Mucosa of gallbladder (tissue), 1 donor: ENCODE measurements around the gene GTPBP1. TPM values are rescaled to one million over a fixed set of nuclear protein-coding genes. Genes with fewer than 3 reads are reported as not detected.

Source experiments
- total RNA-seq: library from RNA; stranded (reverse); gene quantifications from one replicate; pipeline ENCODE4 v1.2.1, GENCODE V29; 2021
- donor health status: DM: no; HTN: no; CAD: no.

GTPBP1 gene
- total RNA-seq, 1 donor from 2014 or later, result 67.1 TPM

Other genes with a start within 250 kb of the GTPBP1 start
- gene KDELR3, start 237.8 kb upstream of the GTPBP1 start, total RNA-seq, result 22.8 TPM
- gene DDX17, start 199.6 kb upstream of the GTPBP1 start, total RNA-seq, result 535 TPM
- gene DMC1, start 135.8 kb upstream of the GTPBP1 start, total RNA-seq, result 0.40 TPM
- gene FAM227A, start 49.6 kb upstream of the GTPBP1 start, total RNA-seq, result 5.1 TPM
- gene CBY1, start 49.3 kb upstream of the GTPBP1 start, total RNA-seq, result 43.2 TPM
- 52.7 TPM for gene TOMM22, start 24.0 kb upstream of the GTPBP1 start, total RNA-seq
- gene JOSD1, start 5.0 kb upstream of the GTPBP1 start, total RNA-seq, result 75.4 TPM
- gene SUN2, start 50.1 kb downstream of the GTPBP1 start, total RNA-seq, result 129 TPM
- 30.0 TPM for gene DNAL4, start 88.2 kb downstream of the GTPBP1 start, total RNA-seq
- gene NPTXR, start 138.1 kb downstream of the GTPBP1 start, total RNA-seq, result 15.0 TPM
- gene CBX6, start 166.3 kb downstream of the GTPBP1 start, total RNA-seq, result 97.5 TPM